IPS-18c (cell line): Measurements from ENCODE around the gene TBC1D20.
"Not testable (repeated sequence)": the region's sequence is repeated elsewhere in the genome, so short reads cannot be mapped to it uniquely, and the experiment has no call there.

Experiments used
- H3K4me3 ChIP-seq: 2 replicates; pipeline ENCODE4 v1.7.0; 2013; ENCODE audit warnings: low read depth, mild to moderate bottlenecking, low read length, moderate library complexity; ENCODE audit not compliant: insufficient read depth
- H3K9me3 ChIP-seq: one replicate; pipeline ENCODE4 v1.6.1; 2013; ENCODE audit warnings: mild to moderate bottlenecking, low read length, moderate library complexity; ENCODE audit not compliant: control insufficient read depth, insufficient read depth

Gene TBC1D20

GRCh38 chr20:462199-462991, at the start of gene TBC1D20:
Gene TBC1D20, minus strand, starts transcription at chr20:462533. Its CDS starts 128 bp downstream, at chr20:462405.
- H3K4me3 ChIP-seq: peak within 1 kb of the TSS; percentile 78
- H3K9me3 ChIP-seq: no peaks in the 10 kb centered on the region

GRCh38 chr20:510328-511057, 48.2 kb upstream of the TBC1D20 start:
- not testable (repeated sequence) for H3K4me3 ChIP-seq, H3K9me3 ChIP-seq

- H3K4me3 ChIP-seq, H3K9me3 ChIP-seq: not testable (repeated sequence)
Measured at GRCh38 chr20:508364-508787, 46.0 kb upstream of the TBC1D20 start.

- Histone ChIP-seq H3K9me3 (no peaks in the 10 kb centered on the region), H3K4me3 (no peak overlapping the region)
Measured at GRCh38 chr20:507761-508332, 45.5 kb upstream of the TBC1D20 start.

GRCh38 chr20:507006-507758, 44.8 kb upstream of the TBC1D20 start:
- no peak overlapping the region for H3K4me3 ChIP-seq
- H3K9me3 ChIP-seq: no peaks in the 10 kb centered on the region

GRCh38 chr20:504632-505075, 42.3 kb upstream of the TBC1D20 start:
- H3K9me3 ChIP-seq: no peaks in the 10 kb centered on the region
- no peak overlapping the region for H3K4me3 ChIP-seq

GRCh38 chr20:503048-503737, 40.9 kb upstream of the TBC1D20 start:
- no peak overlapping the region for H3K4me3 ChIP-seq
- no peaks in the 10 kb centered on the region for H3K9me3 ChIP-seq

GRCh38 chr20:497979-498378, 35.6 kb upstream of the TBC1D20 start:
- Histone ChIP-seq H3K9me3 (no peaks in the 10 kb centered on the region), H3K4me3 (no peak overlapping the region)

GRCh38 chr20:496126-496696, 33.9 kb upstream of the TBC1D20 start:
- Histone ChIP-seq H3K4me3 (no peak overlapping the region), H3K9me3 (no peaks in the 10 kb centered on the region)

- no peaks in the 10 kb centered on the region for H3K9me3 ChIP-seq
- no peak overlapping the region for H3K4me3 ChIP-seq
Measured at GRCh38 chr20:492159-492558, 29.8 kb upstream of the TBC1D20 start.

GRCh38 chr20:487655-488054, 25.3 kb upstream of the TBC1D20 start:
- Histone ChIP-seq H3K4me3 (no peak overlapping the region), H3K9me3 (no peaks in the 10 kb centered on the region)

- no peaks in the 10 kb centered on the region for H3K9me3 ChIP-seq
- no peak overlapping the region for H3K4me3 ChIP-seq
Measured at GRCh38 chr20:483815-484644, 21.7 kb upstream of the TBC1D20 start.

- no peaks in the 10 kb centered on the region for H3K9me3 ChIP-seq
- no peak overlapping the region for H3K4me3 ChIP-seq
Measured at GRCh38 chr20:481167-481566, 18.8 kb upstream of the TBC1D20 start.

GRCh38 chr20:480044-480443, 17.7 kb upstream of the TBC1D20 start:
- no peak overlapping the region for H3K4me3 ChIP-seq
- no peaks in the 10 kb centered on the region for H3K9me3 ChIP-seq

GRCh38 chr20:479487-479886, 17.2 kb upstream of the TBC1D20 start:
- Histone ChIP-seq H3K4me3 (no peak overlapping the region), H3K9me3 (no peaks in the 10 kb centered on the region)

GRCh38 chr20:478949-479429, 16.7 kb upstream of the TBC1D20 start:
- Histone ChIP-seq H3K4me3 (no peak overlapping the region), H3K9me3 (no peaks in the 10 kb centered on the region)
